Liver (tissue), 3 donors: ENCODE results near the gene PRRG2.

Source experiments
- ATF3 ChIP-seq: IDR thresholded peaks from 2 replicates; pipeline ENCODE4 v1.6.1; 2016; ENCODE audit warnings: antibody characterized with exemption
- EGR1 ChIP-seq, 2 donors: IDR thresholded peaks; 2 replicates each; pipeline ENCODE4 v1.6.1; 2016 to 2018; ENCODE audit warnings: antibody characterized with exemption in 2 of 2, low read depth in 2 of 2
- FOXA1 ChIP-seq: IDR thresholded peaks from 2 replicates; pipeline ENCODE4 v1.6.1; 2016; ENCODE audit warnings: antibody characterized with exemption
- GABPA ChIP-seq, 2 donors: IDR thresholded peaks in 1 of 2; conservative IDR thresholded peaks in 1 of 2; 2 replicates each; pipeline ENCODE4 v1.6.1; 2016; ENCODE audit warnings: antibody characterized with exemption in 2 of 2, mild to moderate bottlenecking in 1 of 2, moderate library complexity in 1 of 2
- NR2F2 ChIP-seq: IDR thresholded peaks from 2 replicates; pipeline ENCODE4 v1.6.1; 2016; ENCODE audit warnings: antibody characterized with exemption
- RAD21 ChIP-seq, 2 donors: IDR thresholded peaks; 2 replicates each; pipeline ENCODE4 v1.6.1; 2016; ENCODE audit warnings: antibody characterized with exemption in 2 of 2, mild to moderate bottlenecking in 2 of 2
- SP1 ChIP-seq: IDR thresholded peaks from 2 replicates; pipeline ENCODE4 v1.6.1; 2018; ENCODE audit warnings: antibody characterized with exemption, mild to moderate bottlenecking
- TAF1 ChIP-seq: conservative IDR thresholded peaks from 2 replicates; pipeline ENCODE4 v1.6.1; 2016; ENCODE audit warnings: antibody characterized with exemption, mild to moderate bottlenecking
- TF ChIP-seq, protein P1 (sequence below): IDR thresholded peaks from 2 replicates; pipeline ENCODE4 v1.6.1; 2016; ENCODE audit warnings: antibody characterized with exemption
- TF ChIP-seq, protein P2 (sequence below): fragments of 150-350 bp; IDR thresholded peaks from 2 replicates; pipeline ENCODE4 v1.5.1; 2017; ENCODE audit warnings: improper control_type of control experiment, low read depth, low read length; ENCODE audit not compliant: missing input control
- TF ChIP-seq, protein P3 (sequence below): IDR thresholded peaks from 2 replicates; pipeline ENCODE4 v1.6.1; 2016; ENCODE audit warnings: antibody characterized with exemption
- TF ChIP-seq, protein P4 (sequence below): IDR thresholded peaks from 2 replicates; pipeline ENCODE4 v1.6.1; 2016; ENCODE audit warnings: antibody characterized with exemption, mild to moderate bottlenecking
- donor health status: healthy.
- donor health status: healthy.

GRCh38 chr19:49631610-49632192, 50.6 kb downstream of the PRRG2 start:
- TF ChIP-seq, protein P1, sequence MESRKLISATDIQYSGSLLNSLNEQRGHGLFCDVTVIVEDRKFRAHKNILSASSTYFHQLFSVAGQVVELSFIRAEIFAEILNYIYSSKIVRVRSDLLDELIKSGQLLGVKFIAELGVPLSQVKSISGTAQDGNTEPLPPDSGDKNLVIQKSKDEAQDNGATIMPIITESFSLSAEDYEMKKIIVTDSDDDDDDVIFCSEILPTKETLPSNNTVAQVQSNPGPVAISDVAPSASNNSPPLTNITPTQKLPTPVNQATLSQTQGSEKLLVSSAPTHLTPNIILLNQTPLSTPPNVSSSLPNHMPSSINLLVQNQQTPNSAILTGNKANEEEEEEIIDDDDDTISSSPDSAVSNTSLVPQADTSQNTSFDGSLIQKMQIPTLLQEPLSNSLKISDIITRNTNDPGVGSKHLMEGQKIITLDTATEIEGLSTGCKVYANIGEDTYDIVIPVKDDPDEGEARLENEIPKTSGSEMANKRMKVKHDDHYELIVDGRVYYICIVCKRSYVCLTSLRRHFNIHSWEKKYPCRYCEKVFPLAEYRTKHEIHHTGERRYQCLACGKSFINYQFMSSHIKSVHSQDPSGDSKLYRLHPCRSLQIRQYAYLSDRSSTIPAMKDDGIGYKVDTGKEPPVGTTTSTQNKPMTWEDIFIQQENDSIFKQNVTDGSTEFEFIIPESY: no peak
- TF ChIP-seq, protein P2, sequence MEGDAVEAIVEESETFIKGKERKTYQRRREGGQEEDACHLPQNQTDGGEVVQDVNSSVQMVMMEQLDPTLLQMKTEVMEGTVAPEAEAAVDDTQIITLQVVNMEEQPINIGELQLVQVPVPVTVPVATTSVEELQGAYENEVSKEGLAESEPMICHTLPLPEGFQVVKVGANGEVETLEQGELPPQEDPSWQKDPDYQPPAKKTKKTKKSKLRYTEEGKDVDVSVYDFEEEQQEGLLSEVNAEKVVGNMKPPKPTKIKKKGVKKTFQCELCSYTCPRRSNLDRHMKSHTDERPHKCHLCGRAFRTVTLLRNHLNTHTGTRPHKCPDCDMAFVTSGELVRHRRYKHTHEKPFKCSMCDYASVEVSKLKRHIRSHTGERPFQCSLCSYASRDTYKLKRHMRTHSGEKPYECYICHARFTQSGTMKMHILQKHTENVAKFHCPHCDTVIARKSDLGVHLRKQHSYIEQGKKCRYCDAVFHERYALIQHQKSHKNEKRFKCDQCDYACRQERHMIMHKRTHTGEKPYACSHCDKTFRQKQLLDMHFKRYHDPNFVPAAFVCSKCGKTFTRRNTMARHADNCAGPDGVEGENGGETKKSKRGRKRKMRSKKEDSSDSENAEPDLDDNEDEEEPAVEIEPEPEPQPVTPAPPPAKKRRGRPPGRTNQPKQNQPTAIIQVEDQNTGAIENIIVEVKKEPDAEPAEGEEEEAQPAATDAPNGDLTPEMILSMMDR: no peak
- TF ChIP-seq GABPA (IDR thresholded peaks at IDR 0.05 in 1 of 2, conservative IDR thresholded peaks at IDR 0.05 in 1 of 2) (no peak), FOXA1 (no peak), RAD21 (IDR thresholded peaks at IDR 0.05) (no peak), ATF3 (no peak), EGR1 (IDR thresholded peaks at IDR 0.05; ENCODE audit: low read depth in 2 of 2) (no peak), NR2F2 (no peak), SP1 (no peak), TAF1 (no peak)
- TF ChIP-seq, protein P3, sequence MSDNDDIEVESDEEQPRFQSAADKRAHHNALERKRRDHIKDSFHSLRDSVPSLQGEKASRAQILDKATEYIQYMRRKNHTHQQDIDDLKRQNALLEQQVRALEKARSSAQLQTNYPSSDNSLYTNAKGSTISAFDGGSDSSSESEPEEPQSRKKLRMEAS: no peak
- TF ChIP-seq, protein P4, sequence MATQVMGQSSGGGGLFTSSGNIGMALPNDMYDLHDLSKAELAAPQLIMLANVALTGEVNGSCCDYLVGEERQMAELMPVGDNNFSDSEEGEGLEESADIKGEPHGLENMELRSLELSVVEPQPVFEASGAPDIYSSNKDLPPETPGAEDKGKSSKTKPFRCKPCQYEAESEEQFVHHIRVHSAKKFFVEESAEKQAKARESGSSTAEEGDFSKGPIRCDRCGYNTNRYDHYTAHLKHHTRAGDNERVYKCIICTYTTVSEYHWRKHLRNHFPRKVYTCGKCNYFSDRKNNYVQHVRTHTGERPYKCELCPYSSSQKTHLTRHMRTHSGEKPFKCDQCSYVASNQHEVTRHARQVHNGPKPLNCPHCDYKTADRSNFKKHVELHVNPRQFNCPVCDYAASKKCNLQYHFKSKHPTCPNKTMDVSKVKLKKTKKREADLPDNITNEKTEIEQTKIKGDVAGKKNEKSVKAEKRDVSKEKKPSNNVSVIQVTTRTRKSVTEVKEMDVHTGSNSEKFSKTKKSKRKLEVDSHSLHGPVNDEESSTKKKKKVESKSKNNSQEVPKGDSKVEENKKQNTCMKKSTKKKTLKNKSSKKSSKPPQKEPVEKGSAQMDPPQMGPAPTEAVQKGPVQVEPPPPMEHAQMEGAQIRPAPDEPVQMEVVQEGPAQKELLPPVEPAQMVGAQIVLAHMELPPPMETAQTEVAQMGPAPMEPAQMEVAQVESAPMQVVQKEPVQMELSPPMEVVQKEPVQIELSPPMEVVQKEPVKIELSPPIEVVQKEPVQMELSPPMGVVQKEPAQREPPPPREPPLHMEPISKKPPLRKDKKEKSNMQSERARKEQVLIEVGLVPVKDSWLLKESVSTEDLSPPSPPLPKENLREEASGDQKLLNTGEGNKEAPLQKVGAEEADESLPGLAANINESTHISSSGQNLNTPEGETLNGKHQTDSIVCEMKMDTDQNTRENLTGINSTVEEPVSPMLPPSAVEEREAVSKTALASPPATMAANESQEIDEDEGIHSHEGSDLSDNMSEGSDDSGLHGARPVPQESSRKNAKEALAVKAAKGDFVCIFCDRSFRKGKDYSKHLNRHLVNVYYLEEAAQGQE: no peak
